ENCODE measurements around the gene CSRNP2. TPM values are rescaled to one million over a fixed set of nuclear protein-coding genes. Genes with fewer than 3 reads are reported as not detected.

CSRNP2 gene
- total and polyA plus RNA-seq, 2 of the 8 experiments (the other 6 are each of a cell fraction or from before 2014, with no cell fraction given): 13.7 to 34.0 TPM

GRCh38 chr12:51036279-51036678 lies 47.1 kb downstream of the CSRNP2 start:
- no peak overlapping the region for H2AK5ac ChIP-seq (ENCODE audit: low read depth, low read length)
- no peaks in the 10 kb centered on the region for H3K36me3 ChIP-seq (ENCODE audit: control insufficient read depth in 2 of 4, insufficient read depth in 4 of 4, low read length in 3 of 4)
- FAIRE-seq (no peak), DNase-seq (ENCODE audit: low read depth in 1 of 2, low spot score in 2 of 2) (no peak)
- no peak overlapping the region for H2BK12ac ChIP-seq (ENCODE audit: low read depth, low read length)
- H3K56ac ChIP-seq (replicated peaks; ENCODE audit: insufficient read length, low read depth, low read length): no peak overlapping the region
- H3K4me3 ChIP-seq (ENCODE audit: extremely low read depth in 1 of 4, insufficient read depth in 2 of 4, low read depth in 3 of 4, low read length in 4 of 4): no peak overlapping the region
- no peak overlapping the region for H3K4ac ChIP-seq (replicated peaks; ENCODE audit: insufficient read length, low read depth, low read length)
- H2BK5ac ChIP-seq (ENCODE audit: low read depth, low read length): no peak overlapping the region
- no peak overlapping the region for H3K4me2 ChIP-seq (ENCODE audit: insufficient read depth in 1 of 2, low read depth in 2 of 2, low read length in 2 of 2)
- no peak overlapping the region for H3K23ac ChIP-seq (ENCODE audit: insufficient read length)
- CTCF ChIA-PET (ENCODE audit: partially characterized antibody): interaction anchor here (0.8 to 1.4 kb wide), 6 partner anchors 8 to 315 kb away, joined by 3 to 7 read pairs (median 4); no protein-coding TSS in a partner anchor
- no peak overlapping the region for H4K91ac ChIP-seq (replicated peaks; ENCODE audit: insufficient read length, low read length)
- WGBS, 2 experiments (ENCODE audit: extremely low coverage in 1 of 2, insufficient coverage in 1 of 2, insufficient read length in 1 of 2, insufficient replicate concordance in 2 of 2, low coverage in 1 of 2, low lambda C conversion rate in 2 of 2, missing lambda C conversion rate in 1 of 2): 76% methylated on average over 3 of the region's 3 CpGs; no CpG with 5 or more reads in 1 of the 2 experiments
- no peak overlapping the region for H2BK120ac ChIP-seq (replicated peaks; ENCODE audit: low read depth, low read length)
- H4K5ac ChIP-seq (ENCODE audit: insufficient read length, low read depth, low read length): no peak overlapping the region
- no peaks in the 10 kb centered on the region for H3K4me1 ChIP-seq (replicated peaks in 1 of 4; ENCODE audit: control insufficient read depth in 3 of 4, insufficient read depth in 4 of 4, low read length in 3 of 4)
- no peak overlapping the region for H2BK15ac ChIP-seq (ENCODE audit: low read length)
- H3K27me3 ChIP-seq (replicated peaks in 1 of 4; ENCODE audit: control insufficient read depth in 3 of 4, extremely low read depth in 1 of 4, insufficient read depth in 3 of 4, low read length in 3 of 4): no peaks in the 10 kb centered on the region
- H3K79me2 ChIP-seq (ENCODE audit: control insufficient read depth in 1 of 2, insufficient read depth in 2 of 2, low read length in 2 of 2): no peaks in the 10 kb centered on the region
- no peak overlapping the region for H3K27ac ChIP-seq (ENCODE audit: low read depth, low read length)
- no peak overlapping the region for H4K8ac ChIP-seq (ENCODE audit: extremely low read depth, insufficient read depth, low read length)
- no peak overlapping the region for H3K18ac ChIP-seq (ENCODE audit: extremely low read depth, low read length)
- H2AFZ ChIP-seq (ENCODE audit: low read length): no peak overlapping the region
- no peaks in the 10 kb centered on the region for H4K20me1 ChIP-seq (replicated peaks in 1 of 2; ENCODE audit: control insufficient read depth in 1 of 2, insufficient read depth in 2 of 2, low read length in 2 of 2)
- no peaks in the 10 kb centered on the region for H3K9me3 ChIP-seq (ENCODE audit: insufficient read depth in 2 of 2, low read depth in 1 of 2, low read length in 1 of 2)
- H3K9ac ChIP-seq (replicated peaks in 1 of 4; ENCODE audit: extremely low read depth in 1 of 4, low read depth in 3 of 4, low read length in 3 of 4): no peak overlapping the region
- H3K14ac ChIP-seq (ENCODE audit: insufficient read length): no peak overlapping the region
- H3K23me2 ChIP-seq (ENCODE audit: low read depth, low read length): no peaks in the 10 kb centered on the region; the same call in 1 of the 2 replicates
- POLR2A ChIA-PET (ENCODE audit: partially characterized antibody): interaction anchor here (2.0 kb wide), 1 partner anchor 10 kb away, joined by 7 read pairs; the partner anchor contains the start of gene SLC11A2
- no peak overlapping the region for H2BK20ac ChIP-seq (ENCODE audit: low read length)
- no peaks in the 10 kb centered on the region for H3K79me1 ChIP-seq (ENCODE audit: low read depth, low read length)
- no peak for TF ChIP-seq BACH1 (IDR thresholded peaks at IDR 0.05; ENCODE audit: low read length)
- no peak for TF ChIP-seq ASH2L (IDR thresholded peaks at IDR 0.05; ENCODE audit: low read length)
- TF ChIP-seq RBBP5 (IDR thresholded peaks at IDR 0.05; ENCODE audit: borderline replicate concordance, low read depth, low read length): no peak
- no peak for TF ChIP-seq KDM4A (IDR thresholded peaks at IDR 0.05; ENCODE audit: low read depth, low read length, severe bottlenecking)
- no peak for TF ChIP-seq USF2 (IDR thresholded peaks at IDR 0.05; ENCODE audit: low read length)
- TF ChIP-seq TAF7 (optimal IDR thresholded peaks at IDR 0.05; ENCODE audit: borderline replicate concordance, low read depth, low read length): no peak
- no peak for TF ChIP-seq CTBP2 (IDR thresholded peaks at IDR 0.05; ENCODE audit: borderline replicate concordance, insufficient read depth, insufficient read length, low read length)
- no peak for TF ChIP-seq CEBPB (IDR thresholded peaks at IDR 0.05; ENCODE audit: low read depth, low read length)
- TF ChIP-seq TBP (IDR thresholded peaks at IDR 0.05; ENCODE audit: low read depth, low read length): no peak
- no peak for TF ChIP-seq HDAC6 (IDR thresholded peaks at IDR 0.05; ENCODE audit: low read depth, low read length)
- TF ChIP-seq RXRA (IDR thresholded peaks at IDR 0.05; ENCODE audit: insufficient read depth, low read depth, low read length): no peak
- no peak for TF ChIP-seq EGR1 (IDR thresholded peaks at IDR 0.05; ENCODE audit: borderline replicate concordance, low read depth, low read length)
- TF ChIP-seq, protein P1, sequence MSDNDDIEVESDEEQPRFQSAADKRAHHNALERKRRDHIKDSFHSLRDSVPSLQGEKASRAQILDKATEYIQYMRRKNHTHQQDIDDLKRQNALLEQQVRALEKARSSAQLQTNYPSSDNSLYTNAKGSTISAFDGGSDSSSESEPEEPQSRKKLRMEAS (IDR thresholded peaks at IDR 0.05): no peak
